GM18861 (cell line): ENCODE data around the gene SMPDL3B.

Experiments used
- ATAC-seq: cut with Tn5 transposase; IDR thresholded peaks from one replicate; pipeline ENCODE4 v1.9.1; 2021; ENCODE audit not compliant: unreplicated experiment

Gene SMPDL3B

GRCh38 chr1:27940297-27940696 lies 5.5 kb downstream of the SMPDL3B start:
- ATAC-seq: no peak

DNA sequence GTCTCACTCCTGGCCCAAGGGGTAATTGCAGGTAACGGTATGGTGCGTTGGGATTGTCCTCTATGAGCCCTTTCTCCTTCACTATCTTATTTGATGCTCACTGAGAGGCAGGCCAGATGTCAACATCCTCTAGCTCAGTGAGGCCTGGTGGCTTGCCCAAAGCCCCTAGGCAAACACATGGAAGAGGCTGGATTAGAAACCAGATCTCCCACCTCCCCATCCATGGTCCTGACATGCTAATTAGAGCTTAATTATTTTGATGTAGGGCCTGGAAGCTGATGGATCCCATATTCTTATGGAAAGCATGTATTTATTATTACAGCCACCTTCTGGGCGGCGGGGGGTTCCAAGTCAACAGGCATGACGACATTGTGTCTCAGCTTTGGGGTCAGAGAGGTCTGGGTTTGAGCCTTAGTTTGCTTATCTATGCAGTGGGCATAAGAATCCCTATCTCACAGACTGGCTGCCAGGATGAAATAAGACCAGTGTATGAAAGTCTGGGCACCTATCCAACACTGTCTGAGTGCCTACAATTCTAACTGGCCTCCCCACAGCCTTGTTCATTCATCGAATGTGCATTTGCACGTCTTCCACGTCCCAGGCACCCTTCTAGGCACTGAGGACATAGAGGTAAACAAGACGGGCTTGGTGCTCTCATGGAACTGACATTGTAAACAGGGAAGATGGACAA lies 6.2 kb downstream of the SMPDL3B start:
- ATAC-seq: no peak

GRCh38 chr1:27941671-27942540 lies 7.1 kb downstream of the SMPDL3B start:
- no peak for ATAC-seq

- no peak for ATAC-seq
Measured at GRCh38 chr1:27945020-27945419, 10.2 kb downstream of the SMPDL3B start.

DNA sequence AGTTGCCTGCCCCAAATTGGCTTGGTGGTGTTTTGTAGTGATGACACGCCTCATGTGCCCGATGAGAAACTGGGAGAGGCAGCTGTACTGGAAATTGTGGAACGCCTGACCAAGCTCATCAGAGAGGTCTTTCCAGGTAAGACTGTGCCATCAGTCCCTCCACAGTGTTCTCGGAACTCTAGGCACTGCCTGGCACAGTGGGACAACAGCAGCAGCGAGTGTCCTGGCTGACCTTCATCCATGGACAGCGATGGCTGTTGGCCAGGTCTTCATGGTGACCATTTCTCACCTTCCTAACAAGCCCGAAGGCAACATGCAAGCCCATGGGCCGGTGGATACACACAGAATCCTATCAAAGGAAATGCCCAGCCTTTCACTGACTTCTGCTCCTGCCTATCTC lies 14.2 kb downstream of the SMPDL3B start:
- ATAC-seq: no peak

DNA sequence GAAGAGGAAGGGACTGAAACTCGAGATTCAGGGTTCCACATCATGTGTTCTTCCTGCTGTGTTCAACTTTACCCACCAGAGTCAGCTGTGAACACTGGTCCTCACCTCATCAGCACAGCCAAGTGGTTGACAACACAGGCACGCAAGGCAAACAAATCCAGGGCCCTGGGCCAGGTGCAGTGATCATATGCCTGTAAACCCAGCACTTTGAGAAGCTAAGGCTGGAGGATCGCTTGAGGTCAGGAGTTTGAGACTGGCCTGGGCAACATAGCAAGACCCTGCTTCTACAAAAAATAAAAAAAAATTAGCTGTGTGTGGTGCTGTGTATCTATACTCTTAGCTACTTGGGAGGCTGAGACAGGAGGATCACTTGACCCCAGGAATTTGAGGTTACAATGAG lies 16.6 kb downstream of the SMPDL3B start:
- ATAC-seq: no peak

GRCh38 chr1:27952147-27952546 lies 17.3 kb downstream of the SMPDL3B start:
- no peak for ATAC-seq

DNA sequence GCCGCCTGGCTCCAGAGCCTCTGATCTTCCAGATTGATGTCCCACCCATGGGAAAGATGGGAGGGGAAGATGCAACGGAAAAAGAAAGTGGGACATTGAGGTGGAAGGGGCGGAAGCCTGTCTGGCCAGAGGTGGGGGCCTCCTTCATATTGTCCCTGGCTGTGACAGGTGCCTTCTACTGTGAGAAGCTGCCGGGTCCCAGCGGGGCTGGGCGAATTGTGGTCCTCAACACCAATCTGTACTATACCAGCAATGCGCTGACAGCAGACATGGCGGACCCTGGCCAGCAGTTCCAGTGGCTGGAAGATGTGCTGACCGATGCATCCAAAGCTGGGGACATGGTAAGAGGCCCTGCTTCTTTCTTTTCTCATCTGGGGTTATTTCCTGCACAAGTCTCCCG lies 19.4 kb downstream of the SMPDL3B start:
- no peak for ATAC-seq

- no peak for ATAC-seq
Measured at GRCh38 chr1:27955076-27955475, 20.3 kb downstream of the SMPDL3B start.

DNA sequence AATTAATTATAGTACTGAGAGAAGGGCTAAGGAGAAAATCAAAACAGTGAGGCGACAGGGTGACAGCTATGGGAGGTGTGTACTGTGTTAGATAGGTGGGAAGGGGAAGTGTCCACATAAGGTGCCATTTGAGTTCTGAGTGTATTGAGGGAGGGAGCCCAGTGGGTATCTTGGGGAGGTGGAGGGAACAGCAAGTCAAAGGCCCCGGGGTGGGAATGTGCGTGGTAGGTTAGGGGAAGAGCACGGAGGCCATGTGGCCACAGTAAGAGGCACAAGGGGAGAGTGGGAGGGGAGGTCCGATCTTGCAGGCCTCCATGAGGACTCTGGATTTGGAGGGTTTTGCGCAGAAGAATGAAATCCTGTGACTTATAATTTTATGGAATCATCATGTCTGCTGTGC lies 22.0 kb downstream of the SMPDL3B start:
- ATAC-seq: no peak

DNA sequence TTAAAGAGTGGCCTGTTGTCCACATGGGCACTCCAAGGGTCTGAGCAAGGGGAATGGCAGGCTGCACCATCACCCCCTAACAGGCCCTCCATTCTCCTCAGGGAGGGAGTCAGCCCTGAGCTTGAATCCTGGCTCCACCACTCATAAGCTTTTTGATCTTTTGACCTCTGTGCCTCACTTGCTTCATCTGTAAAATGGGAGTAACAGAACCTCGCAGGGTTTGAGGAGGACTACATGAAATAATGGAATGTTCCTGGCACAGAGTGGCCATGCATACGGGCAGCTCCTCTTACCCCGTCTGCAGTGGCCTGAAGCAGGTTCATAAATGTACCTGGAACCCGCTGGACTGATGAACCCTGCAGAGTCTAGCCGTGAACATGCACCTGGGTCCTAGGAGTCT lies 22.9 kb downstream of the SMPDL3B start:
- no peak for ATAC-seq

DNA sequence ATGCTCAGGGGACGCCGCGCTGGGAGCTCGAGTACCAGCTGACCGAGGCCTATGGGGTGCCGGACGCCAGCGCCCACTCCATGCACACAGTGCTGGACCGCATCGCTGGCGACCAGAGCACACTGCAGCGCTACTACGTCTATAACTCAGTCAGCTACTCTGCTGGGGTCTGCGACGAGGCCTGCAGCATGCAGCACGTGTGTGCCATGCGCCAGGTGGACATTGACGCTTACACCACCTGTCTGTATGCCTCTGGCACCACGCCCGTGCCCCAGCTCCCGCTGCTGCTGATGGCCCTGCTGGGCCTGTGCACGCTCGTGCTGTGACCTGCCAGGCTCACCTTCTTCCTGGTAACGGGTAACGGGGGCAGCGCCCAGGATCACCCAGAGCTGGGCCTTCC lies 23.7 kb downstream of the SMPDL3B start:
- no peak for ATAC-seq

DNA sequence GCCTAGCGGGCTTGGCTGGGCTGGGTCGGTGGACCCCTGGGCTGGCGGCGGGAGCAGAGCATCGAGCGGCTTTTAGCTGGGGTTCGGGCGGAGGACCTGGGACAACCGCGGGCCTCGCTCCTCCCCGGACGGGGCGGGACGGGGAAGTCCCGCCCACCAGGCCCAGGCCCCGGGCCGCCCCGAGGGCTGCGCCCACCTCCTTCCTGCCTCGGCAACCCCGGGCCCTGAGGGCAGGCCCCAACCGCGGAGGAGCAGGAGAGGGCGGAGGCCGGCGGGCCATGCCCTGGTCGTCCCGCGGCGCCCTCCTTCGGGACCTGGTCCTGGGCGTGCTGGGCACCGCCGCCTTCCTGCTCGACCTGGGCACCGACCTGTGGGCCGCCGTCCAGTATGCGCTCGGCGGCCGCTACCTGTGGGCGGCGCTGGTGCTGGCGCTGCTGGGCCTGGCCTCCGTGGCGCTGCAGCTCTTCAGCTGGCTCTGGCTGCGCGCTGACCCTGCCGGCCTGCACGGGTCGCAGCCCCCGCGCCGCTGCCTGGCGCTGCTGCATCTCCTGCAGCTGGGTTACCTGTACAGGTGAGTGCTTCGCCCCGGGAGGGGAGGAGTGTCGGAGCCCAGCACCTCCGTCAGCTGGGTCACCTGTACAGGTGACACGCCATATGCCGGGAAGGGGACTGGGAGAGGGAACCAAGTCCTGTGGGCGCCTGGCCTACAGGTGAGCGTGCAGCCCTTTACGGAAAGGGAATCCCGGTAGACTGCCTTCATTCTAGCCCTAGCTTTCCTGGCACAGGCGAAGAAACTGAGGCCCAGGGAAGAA lies 25.2 kb downstream of the SMPDL3B start, which contains the start of gene XKR8:
XKR8 (plus strand) TSS at position 182 of the 812 bp plus-strand sequence; CDS start at position 279, 97 bp downstream.
- no peak for ATAC-seq

GRCh38 chr1:27960762-27961645 lies 26.2 kb downstream of the SMPDL3B start:
- no peak for ATAC-seq

DNA sequence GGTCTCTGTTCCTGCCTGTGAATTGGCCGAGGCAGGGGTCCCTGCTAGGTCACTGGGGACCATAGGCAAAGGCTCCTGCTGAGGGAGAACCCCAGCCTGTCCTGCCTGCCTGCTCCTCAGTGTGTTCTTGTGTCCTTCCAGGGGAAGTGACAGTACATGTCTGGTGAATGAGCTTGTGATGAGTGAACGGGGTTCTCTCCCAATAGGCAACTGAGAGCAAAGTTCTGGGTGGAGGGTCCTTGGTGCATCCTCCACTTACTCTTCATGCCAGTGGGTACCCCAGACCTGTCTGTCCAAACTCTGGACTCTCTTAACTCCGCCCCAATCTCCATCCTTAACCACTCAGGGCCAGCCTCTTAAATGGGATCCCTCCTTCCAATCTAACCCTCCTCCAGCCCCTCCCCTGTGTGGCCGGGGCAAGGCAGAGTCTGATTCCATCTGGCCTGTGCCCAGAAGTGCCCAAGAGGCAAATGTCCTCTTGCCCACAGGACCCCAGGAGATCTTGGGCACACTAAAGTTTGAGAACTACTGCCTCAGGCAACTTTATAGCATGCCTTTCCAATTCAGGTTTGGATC lies 26.9 kb downstream of the SMPDL3B start:
- ATAC-seq: no peak

DNA sequence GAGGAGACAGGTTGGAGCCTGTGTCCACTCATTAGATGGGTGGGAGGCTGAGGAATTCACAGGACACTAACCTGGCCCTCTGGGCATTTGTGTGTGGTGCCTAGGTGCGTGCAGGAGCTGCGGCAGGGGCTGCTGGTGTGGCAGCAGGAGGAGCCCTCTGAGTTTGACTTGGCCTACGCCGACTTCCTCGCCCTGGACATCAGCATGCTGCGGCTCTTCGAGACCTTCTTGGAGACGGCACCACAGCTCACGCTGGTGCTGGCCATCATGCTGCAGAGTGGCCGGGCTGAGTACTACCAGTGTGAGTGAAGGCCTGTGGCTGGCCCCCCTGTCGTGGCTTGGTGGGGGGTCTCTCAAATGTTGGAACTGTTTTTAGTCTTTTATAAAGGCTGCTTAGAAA lies 28.6 kb downstream of the SMPDL3B start:
- ATAC-seq: no peak

DNA sequence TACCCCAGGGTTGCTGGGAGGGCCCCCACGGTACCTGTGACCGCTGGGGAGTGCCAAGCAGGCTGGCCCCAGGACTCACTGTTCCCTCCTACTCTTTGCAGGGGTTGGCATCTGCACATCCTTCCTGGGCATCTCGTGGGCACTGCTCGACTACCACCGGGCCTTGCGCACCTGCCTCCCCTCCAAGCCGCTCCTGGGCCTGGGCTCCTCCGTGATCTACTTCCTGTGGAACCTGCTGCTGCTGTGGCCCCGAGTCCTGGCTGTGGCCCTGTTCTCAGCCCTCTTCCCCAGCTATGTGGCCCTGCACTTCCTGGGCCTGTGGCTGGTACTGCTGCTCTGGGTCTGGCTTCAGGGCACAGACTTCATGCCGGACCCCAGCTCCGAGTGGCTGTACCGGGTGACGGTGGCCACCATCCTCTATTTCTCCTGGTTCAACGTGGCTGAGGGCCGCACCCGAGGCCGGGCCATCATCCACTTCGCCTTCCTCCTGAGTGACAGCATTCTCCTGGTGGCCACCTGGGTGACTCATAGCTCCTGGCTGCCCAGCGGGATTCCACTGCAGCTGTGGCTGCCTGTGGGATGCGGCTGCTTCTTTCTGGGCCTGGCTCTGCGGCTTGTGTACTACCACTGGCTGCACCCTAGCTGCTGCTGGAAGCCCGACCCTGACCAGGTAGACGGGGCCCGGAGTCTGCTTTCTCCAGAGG lies 31.8 kb downstream of the SMPDL3B start:
- ATAC-seq: no peak

DNA sequence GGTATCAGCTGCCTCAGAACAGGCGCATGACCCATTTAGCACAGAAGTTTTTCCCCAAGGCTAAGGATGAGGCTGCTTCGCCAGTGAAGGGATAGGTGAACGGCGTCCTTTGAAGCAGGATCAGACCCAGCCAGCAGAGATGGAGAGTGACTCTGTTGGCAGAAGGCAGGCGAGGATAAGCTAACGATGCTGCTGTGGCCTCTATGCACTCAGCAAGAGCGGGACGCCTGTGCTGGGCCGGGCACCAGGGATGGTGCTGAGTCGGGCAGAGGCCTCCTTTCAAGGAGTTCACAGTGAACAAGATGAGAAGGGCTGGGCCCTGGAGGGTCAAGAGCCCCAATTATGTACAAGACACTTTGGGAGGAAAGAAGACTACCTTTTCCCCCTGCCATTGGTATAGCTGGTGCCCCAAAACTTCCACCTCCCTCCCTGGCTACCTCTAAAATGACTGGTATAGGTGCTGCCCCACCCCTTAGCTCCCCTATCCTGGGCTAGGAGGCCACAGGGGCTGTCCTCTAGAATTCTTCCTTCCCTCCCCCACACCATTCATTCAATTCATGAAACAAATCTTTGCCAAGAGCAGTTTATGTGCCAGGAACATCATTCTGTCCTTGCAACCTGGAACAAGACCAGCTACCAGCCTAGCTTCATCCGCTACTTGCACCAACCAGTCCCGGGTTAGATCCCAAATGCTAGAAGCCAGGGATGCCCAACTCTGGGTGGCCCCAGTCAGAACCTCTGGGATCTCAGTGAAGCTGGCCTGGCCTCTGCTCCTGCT lies 32.5 kb downstream of the SMPDL3B start:
- ATAC-seq: no peak
